ENCODE measurements around the gene RTEL1. TPM values are rescaled to one million over a fixed set of nuclear protein-coding genes. Genes with fewer than 3 reads are reported as not detected.

RTEL1 gene
- total and polyA plus RNA-seq, 9 of the 15 experiments (the other 6 are each of a cell fraction or from before 2014, with no cell fraction given) = 0.36 to 61.0 (median 17.9) TPM

DNA sequence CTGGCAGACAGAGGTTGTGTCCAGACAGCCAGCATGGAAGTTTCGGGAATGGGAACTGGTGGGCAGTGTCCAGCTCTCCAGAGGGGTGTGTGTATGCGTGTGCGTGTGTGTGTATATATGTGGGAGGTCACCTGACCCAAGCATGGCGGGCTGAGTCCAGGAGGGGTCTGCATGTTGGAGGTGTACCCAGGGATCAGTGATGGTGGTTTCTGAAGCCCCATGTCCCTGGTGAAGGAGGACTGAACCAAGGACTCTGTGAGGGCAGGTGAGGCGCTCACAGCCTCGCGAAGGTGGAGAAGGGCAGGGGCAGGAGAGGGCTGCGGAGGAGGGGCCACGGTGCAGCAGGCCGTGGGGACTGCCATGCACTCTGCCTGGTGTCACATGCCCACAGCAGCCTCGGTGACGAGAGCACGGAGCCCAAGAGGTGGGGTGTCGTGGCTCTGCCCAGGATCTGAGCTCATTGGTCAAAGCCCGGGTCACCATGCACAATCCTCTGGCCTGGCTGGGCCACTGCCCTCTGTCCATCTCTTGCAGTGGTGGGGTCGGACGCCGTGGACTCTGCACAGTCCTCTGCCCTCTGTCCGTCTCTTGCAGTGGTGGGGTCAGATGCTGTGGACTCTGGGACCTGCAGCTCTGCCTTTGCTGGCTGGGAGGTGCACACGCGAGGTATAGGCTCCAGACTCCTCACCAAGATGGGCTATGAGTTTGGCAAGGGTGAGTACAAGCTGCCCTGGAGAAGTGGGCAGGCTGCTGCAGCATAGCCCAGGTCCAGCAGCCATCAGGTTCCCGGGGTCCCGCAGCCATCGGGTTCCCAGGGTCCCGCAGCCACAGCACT, 76.2 kb downstream of the RTEL1 start (continued):
- TF ChIP-seq UBTF (IDR thresholded peaks at IDR 0.05; ENCODE audit: borderline replicate concordance in 1 of 2, low read depth in 2 of 2, low read length in 2 of 2) (no peak), YBX1 (IDR thresholded peaks at IDR 0.05) (no peak), SMARCE1 (IDR thresholded peaks at IDR 0.05) (no peak), KAT2B (IDR thresholded peaks at IDR 0.05; ENCODE audit: low read depth, low read length) (no peak)
- TF ChIP-seq, protein P1, sequence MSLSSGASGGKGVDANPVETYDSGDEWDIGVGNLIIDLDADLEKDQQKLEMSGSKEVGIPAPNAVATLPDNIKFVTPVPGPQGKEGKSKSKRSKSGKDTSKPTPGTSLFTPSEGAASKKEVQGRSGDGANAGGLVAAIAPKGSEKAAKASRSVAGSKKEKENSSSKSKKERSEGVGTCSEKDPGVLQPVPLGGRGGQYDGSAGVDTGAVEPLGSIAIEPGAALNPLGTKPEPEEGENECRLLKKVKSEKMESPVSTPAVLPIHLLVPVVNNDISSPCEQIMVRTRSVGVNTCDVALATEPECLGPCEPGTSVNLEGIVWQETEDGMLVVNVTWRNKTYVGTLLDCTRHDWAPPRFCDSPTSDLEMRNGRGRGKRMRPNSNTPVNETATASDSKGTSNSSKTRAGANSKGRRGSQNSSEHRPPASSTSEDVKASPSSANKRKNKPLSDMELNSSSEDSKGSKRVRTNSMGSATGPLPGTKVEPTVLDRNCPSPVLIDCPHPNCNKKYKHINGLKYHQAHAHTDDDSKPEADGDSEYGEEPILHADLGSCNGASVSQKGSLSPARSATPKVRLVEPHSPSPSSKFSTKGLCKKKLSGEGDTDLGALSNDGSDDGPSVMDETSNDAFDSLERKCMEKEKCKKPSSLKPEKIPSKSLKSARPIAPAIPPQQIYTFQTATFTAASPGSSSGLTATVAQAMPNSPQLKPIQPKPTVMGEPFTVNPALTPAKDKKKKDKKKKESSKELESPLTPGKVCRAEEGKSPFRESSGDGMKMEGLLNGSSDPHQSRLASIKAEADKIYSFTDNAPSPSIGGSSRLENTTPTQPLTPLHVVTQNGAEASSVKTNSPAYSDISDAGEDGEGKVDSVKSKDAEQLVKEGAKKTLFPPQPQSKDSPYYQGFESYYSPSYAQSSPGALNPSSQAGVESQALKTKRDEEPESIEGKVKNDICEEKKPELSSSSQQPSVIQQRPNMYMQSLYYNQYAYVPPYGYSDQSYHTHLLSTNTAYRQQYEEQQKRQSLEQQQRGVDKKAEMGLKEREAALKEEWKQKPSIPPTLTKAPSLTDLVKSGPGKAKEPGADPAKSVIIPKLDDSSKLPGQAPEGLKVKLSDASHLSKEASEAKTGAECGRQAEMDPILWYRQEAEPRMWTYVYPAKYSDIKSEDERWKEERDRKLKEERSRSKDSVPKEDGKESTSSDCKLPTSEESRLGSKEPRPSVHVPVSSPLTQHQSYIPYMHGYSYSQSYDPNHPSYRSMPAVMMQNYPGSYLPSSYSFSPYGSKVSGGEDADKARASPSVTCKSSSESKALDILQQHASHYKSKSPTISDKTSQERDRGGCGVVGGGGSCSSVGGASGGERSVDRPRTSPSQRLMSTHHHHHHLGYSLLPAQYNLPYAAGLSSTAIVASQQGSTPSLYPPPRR (CRISPR knock-in tag; IDR thresholded peaks at IDR 0.05; ENCODE audit: borderline replicate concordance) = no peak
